ENCODE data around the gene AGBL4. TPM values are rescaled to one million over a fixed set of nuclear protein-coding genes. Genes with fewer than 3 reads are reported as not detected.

AGBL4 gene
- total RNA-seq, 4 donors from 2014 or later, result 0.44 to 1.5 (median 1.2) TPM; not detected in 1

- Histone ChIP-seq H3K36me3 (no peaks in the 10 kb centered on the region), H3K27ac (no peak overlapping the region), H3K27me3 (no peaks in the 10 kb centered on the region), H3K4me3 (no peak overlapping the region), H3K4me1 (no peaks in the 10 kb centered on the region), H3K9me3 (no peaks in the 10 kb centered on the region)
- TF ChIP-seq POLR2A (IDR thresholded peaks at IDR 0.05) (no peak), EP300 (IDR thresholded peaks at IDR 0.05) (no peak)
- DNase-seq (ENCODE audit: low spot score in 2 of 2), result no peak
Measured at GRCh38 chr1:48543854-48544253, 1479.9 kb downstream of the AGBL4 start.

GRCh38 chr1:48540587-48540986 is 1483.2 kb downstream of the AGBL4 start:
- H3K27ac ChIP-seq, result no peak overlapping the region
- H3K9me3 ChIP-seq, result no peaks in the 10 kb centered on the region
- no peak overlapping the region for H3K4me3 ChIP-seq
- H3K36me3 ChIP-seq, result no peaks in the 10 kb centered on the region
- H3K27me3 ChIP-seq, result no peaks in the 10 kb centered on the region
- 54 to 64% methylated on average over 3 of the region's 3 CpGs for WGBS, 2 donors
- no peak for DNase-seq (ENCODE audit: low spot score in 2 of 2)
- no peaks in the 10 kb centered on the region for H3K4me1 ChIP-seq
- TF ChIP-seq EP300 (IDR thresholded peaks at IDR 0.05) (no peak), POLR2A (IDR thresholded peaks at IDR 0.05) (no peak), CTCF (IDR thresholded peaks at IDR 0.05) (no peak)

- H3K27ac ChIP-seq, result no peak overlapping the region
- H3K36me3 ChIP-seq, result no peaks in the 10 kb centered on the region
- H3K4me1 ChIP-seq, result no peaks in the 10 kb centered on the region
- 91% methylated on average over 3 of the region's 3 CpGs for WGBS, 2 donors
- DNase-seq (ENCODE audit: low spot score in 2 of 2), result no peak
- H3K4me3 ChIP-seq, result no peak overlapping the region
- no peak for TF ChIP-seq EP300 (IDR thresholded peaks at IDR 0.05)
- TF ChIP-seq POLR2A (IDR thresholded peaks at IDR 0.05), result no peak
- TF ChIP-seq CTCF (IDR thresholded peaks at IDR 0.05), result no peak
- no peaks in the 10 kb centered on the region for H3K9me3 ChIP-seq
- H3K27me3 ChIP-seq, result no peaks in the 10 kb centered on the region
Measured at GRCh38 chr1:48536477-48536876, 1487.3 kb downstream of the AGBL4 start.

- 19 to 24% methylated on average over 1 of the region's 1 CpG for WGBS, 2 donors
- Histone ChIP-seq H3K27me3 (no peaks in the 10 kb centered on the region), H3K4me3 (no peak overlapping the region), H3K4me1 (no peaks in the 10 kb centered on the region), H3K27ac (no peak overlapping the region), H3K36me3 (no peaks in the 10 kb centered on the region), H3K9me3 (no peaks in the 10 kb centered on the region)
- DNase-seq (ENCODE audit: low spot score in 2 of 2), result no peak
- TF ChIP-seq EP300 (IDR thresholded peaks at IDR 0.05), result no peak
- no peak for TF ChIP-seq CTCF (IDR thresholded peaks at IDR 0.05)
- no peak for TF ChIP-seq POLR2A (IDR thresholded peaks at IDR 0.05)
Measured at GRCh38 chr1:48532976-48533375, 1490.8 kb downstream of the AGBL4 start.

GRCh38 chr1:48530727-48531351 is 1492.9 kb downstream of the AGBL4 start:
- H3K4me3 ChIP-seq, result no peak overlapping the region
- peaks cover 0 to 15% (median 7%) of the 10 kb centered on the region in 4 donors for H3K4me1 ChIP-seq
- TF ChIP-seq CTCF (IDR thresholded peaks at IDR 0.05) (peak; percentile 35 to 48 (median 44)), EP300 (IDR thresholded peaks at IDR 0.05) (no peak)
- H3K36me3 ChIP-seq, result no peaks in the 10 kb centered on the region
- no peak for DNase-seq (ENCODE audit: low spot score in 2 of 2)
- H3K27ac ChIP-seq, result no peak overlapping the region
- 5 to 30% methylated on average over 2 of the region's 2 CpGs for WGBS, 2 donors
- H3K27me3 ChIP-seq, result no peaks in the 10 kb centered on the region
- no peaks in the 10 kb centered on the region for H3K9me3 ChIP-seq

- DNase-seq (ENCODE audit: low spot score in 2 of 2), result no peak
Measured at GRCh38 chr1:48527051-48527450, 1496.7 kb downstream of the AGBL4 start.

More at GRCh38 chr1:48527051-48527450, 1496.7 kb downstream of the AGBL4 start:
- no peak overlapping the region for H3K4me3 ChIP-seq
- 71 to 76% methylated on average over 5 of the region's 5 CpGs for WGBS, 2 donors
- peaks cover 0 to 37% (median 12%) of the 10 kb centered on the region in 4 donors for H3K4me1 ChIP-seq
- peak overlapping the region in 1 of 4 donors; percentile 82 for H3K27ac ChIP-seq
- no peaks in the 10 kb centered on the region for H3K9me3 ChIP-seq
- H3K36me3 ChIP-seq, result no peaks in the 10 kb centered on the region
- TF ChIP-seq CTCF (IDR thresholded peaks at IDR 0.05) (no peak), EP300 (IDR thresholded peaks at IDR 0.05) (no peak), POLR2A (IDR thresholded peaks at IDR 0.05) (no peak)
- H3K27me3 ChIP-seq, result no peaks in the 10 kb centered on the region
